Ovary (tissue), 3 donors: ENCODE measurements around the gene C1QL4.

Experiments
- EP300 ChIP-seq: sonication (generic); formaldehyde crosslinking; IDR thresholded peaks from one replicate; pipeline ENCODE4 v1.6.1; 2017; ENCODE audit warnings: antibody characterized with exemption
- TF ChIP-seq, protein P1 (sequence below), 3 donors: fragments of 450-650 bp in 2 of 3; fragments of 200-600 bp in 1 of 3; IDR thresholded peaks; one replicate each; pipeline versions ENCODE4 v1.5.1 to v1.8.0; 2016 to 2022; ENCODE audit warnings: antibody characterized with exemption in 3 of 3, mild to moderate bottlenecking in 1 of 3
- donor health status: DM: no; HTN: no; CAD: no.

DNA sequence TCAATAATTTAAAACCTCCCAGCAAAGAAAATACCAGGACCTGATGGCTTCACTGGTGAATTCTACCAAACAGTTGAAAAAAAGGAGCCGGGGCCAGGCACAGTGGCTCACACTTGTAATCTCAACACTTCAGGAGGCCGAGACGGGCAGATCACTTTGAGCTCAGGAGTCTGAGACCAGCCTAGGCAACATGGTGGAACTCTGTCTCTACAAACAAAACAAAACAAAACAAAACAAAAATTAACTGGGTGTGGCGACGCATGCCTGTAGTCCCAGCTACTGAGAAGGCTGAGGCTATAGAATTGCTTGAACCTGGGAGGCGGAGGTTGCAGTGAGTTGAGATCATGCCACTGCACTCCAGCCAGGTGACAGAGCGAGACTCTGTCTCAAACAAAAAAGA, 27.6 kb downstream of the C1QL4 start:
- no peak for TF ChIP-seq EP300
- TF ChIP-seq, protein P1, sequence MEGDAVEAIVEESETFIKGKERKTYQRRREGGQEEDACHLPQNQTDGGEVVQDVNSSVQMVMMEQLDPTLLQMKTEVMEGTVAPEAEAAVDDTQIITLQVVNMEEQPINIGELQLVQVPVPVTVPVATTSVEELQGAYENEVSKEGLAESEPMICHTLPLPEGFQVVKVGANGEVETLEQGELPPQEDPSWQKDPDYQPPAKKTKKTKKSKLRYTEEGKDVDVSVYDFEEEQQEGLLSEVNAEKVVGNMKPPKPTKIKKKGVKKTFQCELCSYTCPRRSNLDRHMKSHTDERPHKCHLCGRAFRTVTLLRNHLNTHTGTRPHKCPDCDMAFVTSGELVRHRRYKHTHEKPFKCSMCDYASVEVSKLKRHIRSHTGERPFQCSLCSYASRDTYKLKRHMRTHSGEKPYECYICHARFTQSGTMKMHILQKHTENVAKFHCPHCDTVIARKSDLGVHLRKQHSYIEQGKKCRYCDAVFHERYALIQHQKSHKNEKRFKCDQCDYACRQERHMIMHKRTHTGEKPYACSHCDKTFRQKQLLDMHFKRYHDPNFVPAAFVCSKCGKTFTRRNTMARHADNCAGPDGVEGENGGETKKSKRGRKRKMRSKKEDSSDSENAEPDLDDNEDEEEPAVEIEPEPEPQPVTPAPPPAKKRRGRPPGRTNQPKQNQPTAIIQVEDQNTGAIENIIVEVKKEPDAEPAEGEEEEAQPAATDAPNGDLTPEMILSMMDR (IDR thresholded peaks at IDR 0.05): no peak
